ENCODE measurements around the gene PDE4B.

GRCh38 chr1:66182551-66183178 is 390.0 kb downstream of the PDE4B start:
- no peak for TF ChIP-seq CTCF (IDR thresholded peaks at IDR 0.05)
- no peak for TF ChIP-seq POLR2A (IDR thresholded peaks at IDR 0.05)

Measured in esophagus squamous epithelium (tissue), 4 donors.